Measurements from ENCODE around the gene PGLYRP4. TPM values are rescaled to one million over a fixed set of nuclear protein-coding genes. Genes with fewer than 3 reads are reported as not detected.

PGLYRP4 gene
- total and polyA plus RNA-seq, 2 of the 4 experiments (the other 2 are of a cell fraction), result not detected

GRCh38 chr1:153390938-153391710 lies 42.5 kb upstream of the PGLYRP4 start, which contains the start of gene S100A8:
Gene S100A8, minus strand, starts transcription at chr1:153391073. Its CDS starts 538 bp downstream, at chr1:153390535.
- no peak within 1 kb of the TSS for H3K18ac ChIP-seq (ENCODE audit: low read depth, low read length)
- ATAC-seq (ENCODE audit: low read depth) (no peak), DNase-seq (no peak)
- H2AFZ ChIP-seq (replicated peaks; ENCODE audit: low read length, poor library complexity), result no peak within 1 kb of the TSS
- H2BK20ac ChIP-seq (ENCODE audit: low read depth, low read length), result no peak within 1 kb of the TSS
- H4K5ac ChIP-seq (ENCODE audit: low read depth, low read length), result no peak within 1 kb of the TSS
- H3K79me1 ChIP-seq (ENCODE audit: low read depth in 1 of 2, low read length in 2 of 2), result no peaks in the 10 kb centered on the region
- H4K8ac ChIP-seq (ENCODE audit: low read depth in 2 of 2, low read length in 2 of 2), result no peak within 1 kb of the TSS
- no peak within 1 kb of the TSS for H2BK5ac ChIP-seq (ENCODE audit: low read depth, low read length, poor library complexity, severe bottlenecking)
- H3K27me3 ChIP-seq (ENCODE audit: control insufficient read depth, insufficient read depth, low read length), result peaks cover 3% of the 10 kb centered on the region; the same call in 1 of the 2 replicates
- dilution Hi-C loops (cut with HindIII; ENCODE audit: low sequenced_read_pairs, unreplicated experiment), result no loop called here
- H4K20me1 ChIP-seq (ENCODE audit: insufficient read depth, low read length), result no peaks in the 10 kb centered on the region
- H3K9me3 ChIP-seq (ENCODE audit: control insufficient read depth, insufficient read depth, low read length), result no peaks in the 10 kb centered on the region
- H3K4me1 ChIP-seq (ENCODE audit: control insufficient read depth, insufficient read depth, low read length), result no peaks in the 10 kb centered on the region
- no peak within 1 kb of the TSS for H3K4me3 ChIP-seq (ENCODE audit: insufficient read depth, low read depth, low read length)
- H2BK15ac ChIP-seq (ENCODE audit: low read depth, low read length), result no peak within 1 kb of the TSS
- H3K23ac ChIP-seq (ENCODE audit: low read depth, low read length), result no peak within 1 kb of the TSS
- intact Hi-C loops (cut with micrococcal nuclease), result no loop called here
- H2BK120ac ChIP-seq (ENCODE audit: low read depth, low read length), result no peak within 1 kb of the TSS
- ChIA-PET CTCF (no interaction called here), POLR2A (ENCODE audit: unreplicated experiment) (no interaction called here)
- BruUV-seq (replicated peaks), result no TSS peak
- no peak within 1 kb of the TSS for H3K9ac ChIP-seq (ENCODE audit: low read depth, low read length)
- no peak within 1 kb of the TSS for H2AK9ac ChIP-seq (replicated peaks; ENCODE audit: low read depth, low read length, poor library complexity)
- no peak within 1 kb of the TSS for H2AK5ac ChIP-seq (ENCODE audit: low read depth, low read length)
- no peak within 1 kb of the TSS for H4K91ac ChIP-seq (ENCODE audit: insufficient read depth, low read depth, low read length)
- no peak within 1 kb of the TSS for H3K56ac ChIP-seq (ENCODE audit: extremely low read depth, insufficient read depth, low read length)
- no CpG with 5 or more reads among the region's 7 CpGs for WGBS, 2 experiments (ENCODE audit: extremely low coverage in 2 of 2, insufficient read length in 1 of 2)
- H3K36me3 ChIP-seq (ENCODE audit: control insufficient read depth, insufficient read depth, low read length), result no peaks in the 10 kb centered on the region
- no peak for TF ChIP-seq RAD21 (IDR thresholded peaks at IDR 0.05; ENCODE audit: low read length)
- TF ChIP-seq POLR2A (IDR thresholded peaks at IDR 0.05; ENCODE audit: low read depth, low read length), result no peak
- TF ChIP-seq CTCF (conservative IDR thresholded peaks at IDR 0.05; ENCODE audit: low read depth, low read length), result no peak
- TF ChIP-seq USF2 (IDR thresholded peaks at IDR 0.05; ENCODE audit: low read depth, low read length), result no peak
- no peak for TF ChIP-seq NFE2L2 (IDR thresholded peaks at IDR 0.05; ENCODE audit: low read depth, low read length)
- TF ChIP-seq FOS (IDR thresholded peaks at IDR 0.05; ENCODE audit: low read depth, low read length), result no peak
- TF ChIP-seq SMC3 (IDR thresholded peaks at IDR 0.05; ENCODE audit: low read depth, low read length), result no peak
- TF ChIP-seq RCOR1 (IDR thresholded peaks at IDR 0.05; ENCODE audit: insufficient replicate concordance, low read length), result no peak
- TF ChIP-seq ELK1 (IDR thresholded peaks at IDR 0.05; ENCODE audit: borderline replicate concordance, low read depth, low read length), result no peak
- no peak for TF ChIP-seq MXI1 (IDR thresholded peaks at IDR 0.05; ENCODE audit: borderline replicate concordance, low read depth, low read length)
- TF ChIP-seq RFX5 (IDR thresholded peaks at IDR 0.05; ENCODE audit: low read depth, low read length), result no peak
- no peak for TF ChIP-seq CHD1 (IDR thresholded peaks at IDR 0.05; ENCODE audit: low read depth, low read length)
- TF ChIP-seq CEBPB (IDR thresholded peaks at IDR 0.05; ENCODE audit: low read depth, low read length), result no peak
- TF ChIP-seq MAZ (IDR thresholded peaks at IDR 0.05; ENCODE audit: borderline replicate concordance, low read depth, low read length), result no peak
- TF ChIP-seq MAFK (IDR thresholded peaks at IDR 0.05; ENCODE audit: low read depth, low read length), result no peak
- TF ChIP-seq BHLHE40 (IDR thresholded peaks at IDR 0.05; ENCODE audit: low read depth, low read length), result no peak
- in situ Hi-C loops (cut with MboI; ENCODE audit: low sequenced_read_pairs), result no loop called here
- no peak within 1 kb of the TSS for H3K4me2 ChIP-seq (ENCODE audit: low read depth, low read length)
- no peak within 1 kb of the TSS for H3K27ac ChIP-seq (ENCODE audit: insufficient read depth, low read length)
- H3K14ac ChIP-seq (replicated peaks; ENCODE audit: low read depth, low read length), result no peak within 1 kb of the TSS
- H3K4ac ChIP-seq (ENCODE audit: low read depth, low read length), result no peak within 1 kb of the TSS
- H3K9me1 ChIP-seq (ENCODE audit: insufficient read depth, low read length), result no peaks in the 10 kb centered on the region
